ENCODE data around the gene UBE3C.

The UBE3C gene

DNA sequence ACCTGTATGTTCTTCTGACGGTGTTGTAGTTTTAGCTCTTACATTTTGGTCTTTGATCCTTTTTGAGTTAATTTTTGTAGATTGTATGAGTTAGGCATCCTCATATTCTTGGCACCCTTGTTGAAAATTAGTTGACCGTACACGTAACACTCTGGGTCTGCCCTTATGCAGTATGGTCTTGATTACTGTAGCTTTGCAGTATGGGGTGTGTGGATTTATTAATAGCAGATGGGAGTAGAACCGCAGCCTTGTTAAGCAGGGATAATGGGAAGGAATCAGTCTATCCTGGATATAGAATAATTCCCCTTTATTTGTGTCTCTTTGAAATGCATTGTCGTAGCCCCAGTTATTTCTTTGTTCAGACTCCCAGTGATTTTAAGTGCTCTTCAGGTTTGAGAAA, 95.5 kb downstream of the UBE3C start:
- POLR2A ChIA-PET = no interaction called here
- TF ChIP-seq, protein P1, sequence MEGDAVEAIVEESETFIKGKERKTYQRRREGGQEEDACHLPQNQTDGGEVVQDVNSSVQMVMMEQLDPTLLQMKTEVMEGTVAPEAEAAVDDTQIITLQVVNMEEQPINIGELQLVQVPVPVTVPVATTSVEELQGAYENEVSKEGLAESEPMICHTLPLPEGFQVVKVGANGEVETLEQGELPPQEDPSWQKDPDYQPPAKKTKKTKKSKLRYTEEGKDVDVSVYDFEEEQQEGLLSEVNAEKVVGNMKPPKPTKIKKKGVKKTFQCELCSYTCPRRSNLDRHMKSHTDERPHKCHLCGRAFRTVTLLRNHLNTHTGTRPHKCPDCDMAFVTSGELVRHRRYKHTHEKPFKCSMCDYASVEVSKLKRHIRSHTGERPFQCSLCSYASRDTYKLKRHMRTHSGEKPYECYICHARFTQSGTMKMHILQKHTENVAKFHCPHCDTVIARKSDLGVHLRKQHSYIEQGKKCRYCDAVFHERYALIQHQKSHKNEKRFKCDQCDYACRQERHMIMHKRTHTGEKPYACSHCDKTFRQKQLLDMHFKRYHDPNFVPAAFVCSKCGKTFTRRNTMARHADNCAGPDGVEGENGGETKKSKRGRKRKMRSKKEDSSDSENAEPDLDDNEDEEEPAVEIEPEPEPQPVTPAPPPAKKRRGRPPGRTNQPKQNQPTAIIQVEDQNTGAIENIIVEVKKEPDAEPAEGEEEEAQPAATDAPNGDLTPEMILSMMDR (IDR thresholded peaks at IDR 0.05; ENCODE audit: control extremely low read depth, extremely low read depth, low read depth, missing control alignments) = no peak
- CTCF ChIA-PET = interaction anchor here (1.2 to 2.7 kb wide), 6 partner anchors 10 to 285 kb away, joined by 3 to 10 read pairs (median 4); partner anchors contain the start of gene NOM1
- DNase-seq (ENCODE audit: extremely low spot score) = no peak

DNA sequence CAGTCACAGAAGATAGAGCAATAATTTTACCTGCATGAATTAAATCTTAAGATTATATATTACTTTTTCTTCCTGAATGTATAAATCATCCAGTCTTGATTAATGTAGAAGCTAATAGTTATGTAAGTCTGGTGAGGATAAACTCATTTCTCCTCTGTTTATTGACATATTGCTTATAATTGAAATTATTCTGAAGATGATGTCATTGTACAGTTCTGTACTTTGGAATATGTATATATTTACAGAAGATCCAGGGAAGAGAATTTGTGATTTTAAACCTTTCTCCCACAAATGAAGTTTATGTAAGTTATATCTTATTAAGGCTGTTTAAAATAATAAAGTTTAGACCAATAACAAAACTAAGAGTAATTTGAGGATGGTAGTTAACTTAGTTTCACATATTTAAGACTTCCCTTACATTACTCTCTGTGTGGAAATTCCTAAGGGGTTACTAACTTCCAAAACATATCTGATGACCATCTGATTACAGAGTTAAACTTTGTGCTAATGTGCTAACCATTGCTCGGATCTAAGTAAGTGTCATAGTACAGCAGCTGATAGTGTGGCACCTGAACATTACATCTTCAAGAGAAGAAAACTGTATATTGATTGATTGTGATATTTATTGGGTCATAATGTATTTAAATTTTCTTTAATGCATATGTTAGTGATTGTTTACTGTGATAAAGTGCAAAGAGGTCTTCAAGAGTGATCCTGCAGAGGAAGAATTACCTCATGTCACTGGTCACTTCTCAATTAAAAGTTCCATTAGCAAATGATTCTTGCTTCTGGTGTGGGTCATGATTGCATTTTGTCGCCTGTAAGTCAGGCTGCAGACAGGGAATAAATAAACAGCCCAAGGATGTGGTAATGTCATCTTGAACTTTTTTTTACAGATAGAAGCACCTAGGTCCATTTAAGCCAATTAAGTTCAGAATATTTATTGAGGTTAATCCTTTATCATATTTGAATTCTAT, 96.9 kb downstream of the UBE3C start:
- ChIA-PET CTCF (interaction anchor here (1.2 to 2.6 kb wide), 3 partner anchors 15 to 286 kb away, joined by 3 to 10 read pairs (median 3); partner anchors contain the start of gene NOM1), POLR2A (no interaction called here)
- no peak for DNase-seq (ENCODE audit: extremely low spot score)
- TF ChIP-seq, protein P1 (IDR thresholded peaks at IDR 0.05; ENCODE audit: control extremely low read depth, extremely low read depth, low read depth, missing control alignments) = no peak

DNA sequence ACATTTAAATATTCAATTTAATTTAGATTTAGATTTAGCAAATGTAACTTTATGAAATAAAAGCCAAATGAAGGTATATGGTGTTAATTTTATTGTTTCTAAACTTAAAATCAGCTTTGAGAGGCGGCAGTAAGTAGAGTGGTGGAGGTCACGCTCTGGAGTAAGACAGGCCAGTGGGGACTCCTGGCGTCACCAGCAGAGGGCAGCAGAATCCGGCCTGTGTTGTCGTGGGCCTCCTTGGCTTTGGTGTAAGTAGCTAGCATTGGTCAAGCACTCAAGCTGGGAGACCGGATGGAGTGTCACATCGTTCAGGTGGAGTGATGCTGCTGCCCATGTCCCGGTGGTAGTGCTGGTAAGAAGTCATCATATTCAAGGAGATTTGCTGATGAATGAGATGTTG, 99.4 kb downstream of the UBE3C start:
- DNase-seq (ENCODE audit: extremely low spot score) = no peak
- TF ChIP-seq, protein P1 (IDR thresholded peaks at IDR 0.05; ENCODE audit: control extremely low read depth, extremely low read depth, low read depth, missing control alignments) = peak; percentile 4
- POLR2A ChIA-PET = no interaction called here
- CTCF ChIA-PET = interaction anchor here (0.8 to 4.4 kb wide), 5 partner anchors 9 to 46 kb away, joined by 3 to 21 read pairs (median 3); no protein-coding TSS in a partner anchor

DNA sequence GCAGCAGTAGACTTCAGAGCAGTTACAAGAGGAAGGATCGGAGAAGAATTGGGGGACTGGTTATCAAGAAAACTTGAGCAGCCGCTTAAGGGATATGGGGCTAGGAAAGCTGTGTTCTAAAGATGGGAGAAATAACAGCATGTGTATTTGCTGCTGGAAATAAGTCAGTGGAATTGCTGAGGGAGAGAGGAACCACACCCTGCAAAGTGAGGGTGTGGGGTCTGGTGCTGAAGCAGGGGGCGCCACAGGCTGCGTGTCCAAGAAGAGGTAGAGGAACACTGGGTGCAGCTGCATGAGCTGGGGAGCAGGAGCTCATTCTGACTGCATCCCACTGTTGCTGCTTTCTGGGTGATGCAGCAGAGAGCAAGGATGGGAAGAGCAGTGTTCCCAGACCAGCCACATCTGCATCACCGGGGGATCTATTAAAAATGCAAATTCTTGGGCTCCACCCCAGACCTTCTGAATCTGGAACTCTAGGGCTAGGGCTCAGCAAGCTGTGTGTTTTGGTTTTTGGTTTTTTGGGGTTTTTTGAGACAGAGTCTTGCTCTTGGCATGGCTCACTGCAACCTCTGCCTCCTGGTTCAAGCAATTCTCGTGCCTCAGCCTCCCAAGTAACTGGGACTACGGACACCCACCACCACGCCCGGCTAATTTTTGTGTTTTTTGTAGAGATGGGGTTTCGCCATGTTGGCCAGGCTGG, 101.0 kb downstream of the UBE3C start:
- TF ChIP-seq, protein P1 (IDR thresholded peaks at IDR 0.05; ENCODE audit: control extremely low read depth, extremely low read depth, low read depth, missing control alignments) = no peak
- ChIA-PET CTCF (interaction anchor here (0.9 to 4.4 kb wide), 8 partner anchors 10 to 290 kb away, joined by 3 to 21 read pairs (median 3); partner anchors contain the start of gene NOM1), POLR2A (no interaction called here)
- no peak for DNase-seq (ENCODE audit: extremely low spot score)

DNA sequence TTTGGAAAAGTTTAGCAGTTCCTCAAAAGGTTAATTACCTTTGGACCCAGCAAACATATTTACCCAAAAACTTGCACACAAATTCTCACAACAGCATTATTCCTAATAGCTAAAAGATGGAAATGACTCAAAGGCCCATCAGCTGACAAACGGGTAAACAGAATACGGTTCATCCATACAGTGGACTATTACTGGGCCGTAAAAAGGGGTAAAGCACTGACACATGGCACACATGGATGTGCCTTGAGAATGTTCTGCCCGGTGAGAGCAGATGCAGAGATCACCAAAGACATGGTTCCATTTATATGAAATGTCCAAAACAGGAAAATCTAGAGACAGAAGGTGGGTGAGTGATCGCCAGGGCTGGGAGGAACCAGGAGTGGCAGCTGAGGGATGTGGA, 102.9 kb downstream of the UBE3C start:
- TF ChIP-seq, protein P1 (IDR thresholded peaks at IDR 0.05; ENCODE audit: control extremely low read depth, extremely low read depth, low read depth, missing control alignments) = no peak
- POLR2A ChIA-PET = no interaction called here
- DNase-seq (ENCODE audit: extremely low spot score) = no peak
- CTCF ChIA-PET = interaction anchor here (1.0 to 1.3 kb wide), 2 partner anchors 9 to 12 kb away, joined by 3 to 5 read pairs; no protein-coding TSS in a partner anchor
